DOHH2 (cell line): Measurements from ENCODE around the gene MARK3.

Experiments used
- H3F3A ChIP-seq: fragments of 200-600 bp; sonication (generic), shearing (Covaris generic); 2 replicates; pipeline ENCODE4 v1.6.0; 2016; ENCODE audit warnings: antibody characterized with exemption, mild to moderate bottlenecking; ENCODE audit not compliant: control insufficient read depth, insufficient read depth
- H3K27ac ChIP-seq: fragments of 200-600 bp; sonication (generic); 2 replicates; pipeline ENCODE4 v1.5.1; 2014; ENCODE audit warnings: low read depth, mild to moderate bottlenecking, low read length, moderate library complexity
- H3K27me3 ChIP-seq: fragments of 200-600 bp; sonication (generic); 2 replicates; pipeline ENCODE4 v1.6.1; 2014; ENCODE audit warnings: mild to moderate bottlenecking, low read length, mixed read lengths; ENCODE audit not compliant: control insufficient read depth
- H3K36me3 ChIP-seq: fragments of 200-600 bp; sonication (generic); 2 replicates; pipeline ENCODE4 v1.6.1; 2014; ENCODE audit warnings: mild to moderate bottlenecking, low read length, moderate library complexity, mixed read lengths; ENCODE audit not compliant: control insufficient read depth
- H3K4me1 ChIP-seq: fragments of 200-600 bp; sonication (generic); 2 replicates; pipeline ENCODE4 v1.6.1; 2014; ENCODE audit warnings: mild to moderate bottlenecking, low read length, mixed read lengths; ENCODE audit not compliant: control insufficient read depth
- H3K4me2 ChIP-seq: fragments of 200-600 bp; sonication (generic); 2 replicates; pipeline ENCODE4 v1.6.0; 2014; ENCODE audit warnings: mild to moderate bottlenecking, low read length, moderate library complexity
- H3K4me3 ChIP-seq: fragments of 200-600 bp; sonication (generic); 2 replicates; pipeline ENCODE4 v1.5.1; 2014; ENCODE audit warnings: mild to moderate bottlenecking, low read length, mixed read lengths
- H3K79me2 ChIP-seq: fragments of 200-600 bp; sonication (generic); 2 replicates; pipeline ENCODE4 v1.6.1; 2014; ENCODE audit warnings: mild to moderate bottlenecking, low read length, mixed read lengths; ENCODE audit not compliant: control insufficient read depth
- H3K9me2 ChIP-seq: fragments of 200-600 bp; sonication (generic); replicated peaks from 2 replicates; pipeline ENCODE4 v1.6.1; 2014; ENCODE audit warnings: mild to moderate bottlenecking, low read length, mixed read lengths; ENCODE audit not compliant: control insufficient read depth
- H3K9me3 ChIP-seq: fragments of 200-600 bp; sonication (generic); 2 replicates; pipeline ENCODE4 v1.6.1; 2014; ENCODE audit warnings: antibody characterized with exemption, low read length, mixed read lengths; ENCODE audit not compliant: control insufficient read depth, insufficient read depth
- H4K20me1 ChIP-seq: fragments of 200-600 bp; sonication (generic); 2 replicates; pipeline ENCODE4 v1.6.0; 2014; ENCODE audit warnings: low read depth, mild to moderate bottlenecking, antibody characterized with exemption, low read length, moderate library complexity; ENCODE audit not compliant: control insufficient read depth, insufficient read depth
- CTCF ChIP-seq: fragments of 200-600 bp; sonication (generic); IDR thresholded peaks from one replicate; pipeline ENCODE4 v1.5.1; 2014; ENCODE audit warnings: antibody characterized with exemption, mild to moderate bottlenecking, low read depth, low read length; ENCODE audit not compliant: poor library complexity, severe bottlenecking
- EZH2phosphoT487 ChIP-seq: fragments of 200-600 bp; sonication (generic); IDR thresholded peaks from 2 replicates; pipeline ENCODE4 v1.6.1; 2017; ENCODE audit warnings: borderline replicate concordance, mild to moderate bottlenecking, antibody characterized with exemption, low read length, moderate library complexity, mixed read lengths

The MARK3 gene

GRCh38 chr14:103548463-103549351 lies 163.5 kb downstream of the MARK3 start:
- Histone ChIP-seq H3K9me3 (no peaks in the 10 kb centered on the region), H4K20me1 (no peaks in the 10 kb centered on the region), H3K27ac (no peak overlapping the region)

GRCh38 chr14:103549361-103550311 lies 164.4 kb downstream of the MARK3 start:
- Histone ChIP-seq H3K9me2 (no peaks in the 10 kb centered on the region), H3K79me2 (no peaks in the 10 kb centered on the region), H3K27me3 (no peaks in the 10 kb centered on the region), H3K4me1 (peaks cover 7% of the 10 kb centered on the region), H4K20me1 (peaks cover 4% of the 10 kb centered on the region; the same call in 1 of the 2 replicates), H3K4me3 (no peak overlapping the region), H3K27ac (no peak overlapping the region), H3F3A (no peaks in the 10 kb centered on the region), H3K4me2 (no peak overlapping the region), H3K36me3 (no peaks in the 10 kb centered on the region), H3K9me3 (no peaks in the 10 kb centered on the region)
- TF ChIP-seq CTCF = no peak
- no peak for TF ChIP-seq EZH2phosphoT487

More at GRCh38 chr14:103548463-103549351, 163.5 kb downstream of the MARK3 start:
- H3K9me2 ChIP-seq = no peaks in the 10 kb centered on the region
- H3K27me3 ChIP-seq = no peaks in the 10 kb centered on the region
- TF ChIP-seq EZH2phosphoT487 = no peak
- no peak for TF ChIP-seq CTCF
- no peaks in the 10 kb centered on the region for H3K79me2 ChIP-seq
- no peaks in the 10 kb centered on the region for H3K36me3 ChIP-seq
- no peak overlapping the region for H3K4me3 ChIP-seq
- no peak overlapping the region for H3K4me2 ChIP-seq
- peaks cover 7% of the 10 kb centered on the region for H3K4me1 ChIP-seq
- H3F3A ChIP-seq = no peaks in the 10 kb centered on the region

- no peak for TF ChIP-seq CTCF
- TF ChIP-seq EZH2phosphoT487 = no peak
- H3K4me1 ChIP-seq = peaks cover 7% of the 10 kb centered on the region
- no peaks in the 10 kb centered on the region for H3K36me3 ChIP-seq
- no peak overlapping the region for H3K4me3 ChIP-seq
- H3K9me3 ChIP-seq = no peaks in the 10 kb centered on the region
- no peaks in the 10 kb centered on the region for H3K27me3 ChIP-seq
- H3K9me2 ChIP-seq = no peaks in the 10 kb centered on the region
- H3K79me2 ChIP-seq = peaks cover 5% of the 10 kb centered on the region
- H4K20me1 ChIP-seq = peaks cover 4% of the 10 kb centered on the region; the same call in 1 of the 2 replicates
- H3K27ac ChIP-seq = no peak overlapping the region
- no peaks in the 10 kb centered on the region for H3F3A ChIP-seq
- no peak overlapping the region for H3K4me2 ChIP-seq
Measured at GRCh38 chr14:103550451-103551337, 165.5 kb downstream of the MARK3 start.
